GM12892 (cell line): ENCODE measurements around the gene ZNRF3.
"Not testable (repeated sequence)": the region's sequence is repeated elsewhere in the genome, so short reads cannot be mapped to it uniquely, and the experiment has no call there.

Source experiments
- DNase-seq: peaks from one replicate; pipeline ENCODE4 v3.0.0; 2011; ENCODE audit not compliant: insufficient read length
- FAIRE-seq: peaks from 2 replicates; lab custom pipeline; 2011; peaks lifted over from hg19 to GRCh38; lab: Jason Lieb, UNC
- POLR2A ChIP-seq: IDR thresholded peaks from 2 replicates; pipeline ENCODE4 v1.6.1; 2011; ENCODE audit warnings: low read depth, low read length, control low read depth
- POLR2AphosphoS5 ChIP-seq: IDR thresholded peaks from 2 replicates; pipeline ENCODE4 v1.6.1; 2011; ENCODE audit warnings: low read depth, low read length, control low read depth
- TAF1 ChIP-seq: IDR thresholded peaks from 2 replicates; pipeline ENCODE4 v1.6.1; 2011; ENCODE audit warnings: low read depth, mild to moderate bottlenecking, control low read depth, low read length, borderline replicate concordance

Gene ZNRF3

DNA sequence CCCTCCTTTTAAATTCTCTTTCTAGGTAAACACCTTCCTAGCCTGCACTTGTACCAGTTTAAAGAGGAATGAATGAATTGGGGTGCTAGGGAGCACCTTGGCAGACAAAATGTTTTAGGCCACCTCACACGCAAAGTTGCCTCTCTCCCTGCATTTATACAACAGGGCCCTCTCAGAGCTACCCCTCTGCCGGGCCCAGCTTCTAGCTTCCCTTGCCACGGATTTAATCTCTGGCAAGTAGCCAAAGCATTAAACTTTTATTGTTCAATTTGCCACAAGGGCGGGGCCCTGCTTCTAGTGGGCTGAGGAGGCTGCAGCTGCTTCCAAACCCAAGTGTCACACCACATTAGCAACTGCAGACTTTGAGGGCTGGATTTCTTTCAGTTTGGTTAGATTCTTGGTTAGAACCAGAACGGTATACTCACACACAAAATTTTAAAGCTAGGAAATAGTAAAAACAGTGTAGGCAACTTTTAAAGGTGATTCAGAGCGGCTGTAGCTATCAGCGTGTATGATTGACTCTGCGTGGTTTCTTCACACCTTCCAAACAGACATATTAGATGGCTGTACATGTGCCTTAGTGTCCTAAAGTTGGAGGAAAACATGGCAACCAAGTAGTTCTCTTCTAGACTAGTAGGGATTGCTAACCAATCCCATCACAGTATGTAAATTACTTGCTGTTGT lies 196.0 kb downstream of the ZNRF3 start:
- DNase-seq (no peak), FAIRE-seq (no peak)
- no peak for TF ChIP-seq POLR2A
- no peak for TF ChIP-seq POLR2AphosphoS5
- no peak for TF ChIP-seq TAF1

- TF ChIP-seq TAF1 (no peak), POLR2A (no peak), POLR2AphosphoS5 (no peak)
Measured at GRCh38 chr22:29080106-29080975, 197.0 kb downstream of the ZNRF3 start.

DNA sequence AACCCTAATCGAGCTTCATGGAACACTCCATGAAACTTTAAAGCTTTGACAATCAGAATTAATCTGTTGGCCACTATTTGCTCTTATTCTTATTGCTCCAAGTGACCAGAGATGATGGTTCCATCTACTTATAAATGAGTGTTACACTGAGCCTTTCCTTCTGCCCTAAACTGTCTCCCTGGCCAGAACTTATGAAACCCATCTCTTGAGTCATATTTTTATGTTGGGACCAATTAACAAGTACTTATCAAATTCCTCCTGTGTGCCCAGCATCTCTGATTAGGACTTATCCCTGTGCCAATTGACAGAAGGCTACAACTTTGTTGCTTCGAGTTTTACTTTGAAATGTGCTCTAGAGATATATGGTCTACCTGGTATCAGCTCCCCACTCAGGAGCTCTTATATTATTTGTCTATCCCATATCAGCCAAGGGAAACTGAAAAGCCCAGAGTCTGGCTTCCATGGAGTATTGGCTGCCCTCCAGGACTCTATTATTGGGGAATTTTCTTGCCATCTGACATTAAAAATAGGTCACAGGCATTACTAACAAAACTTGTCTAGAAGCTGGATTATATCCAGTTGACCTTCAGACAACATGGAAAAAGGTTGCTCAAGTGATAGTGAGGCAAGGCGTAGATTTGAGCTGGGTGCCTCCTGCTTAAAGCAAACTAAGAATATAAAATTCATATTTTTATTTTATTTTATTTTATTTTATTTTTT lies 198.3 kb downstream of the ZNRF3 start:
- DNase-seq: no peak
- no peak for FAIRE-seq
- TF ChIP-seq TAF1 (no peak), POLR2AphosphoS5 (no peak), POLR2A (no peak)

More at GRCh38 chr22:29080106-29080975, 197.0 kb downstream of the ZNRF3 start:
- FAIRE-seq (no peak), DNase-seq (no peak)

DNA sequence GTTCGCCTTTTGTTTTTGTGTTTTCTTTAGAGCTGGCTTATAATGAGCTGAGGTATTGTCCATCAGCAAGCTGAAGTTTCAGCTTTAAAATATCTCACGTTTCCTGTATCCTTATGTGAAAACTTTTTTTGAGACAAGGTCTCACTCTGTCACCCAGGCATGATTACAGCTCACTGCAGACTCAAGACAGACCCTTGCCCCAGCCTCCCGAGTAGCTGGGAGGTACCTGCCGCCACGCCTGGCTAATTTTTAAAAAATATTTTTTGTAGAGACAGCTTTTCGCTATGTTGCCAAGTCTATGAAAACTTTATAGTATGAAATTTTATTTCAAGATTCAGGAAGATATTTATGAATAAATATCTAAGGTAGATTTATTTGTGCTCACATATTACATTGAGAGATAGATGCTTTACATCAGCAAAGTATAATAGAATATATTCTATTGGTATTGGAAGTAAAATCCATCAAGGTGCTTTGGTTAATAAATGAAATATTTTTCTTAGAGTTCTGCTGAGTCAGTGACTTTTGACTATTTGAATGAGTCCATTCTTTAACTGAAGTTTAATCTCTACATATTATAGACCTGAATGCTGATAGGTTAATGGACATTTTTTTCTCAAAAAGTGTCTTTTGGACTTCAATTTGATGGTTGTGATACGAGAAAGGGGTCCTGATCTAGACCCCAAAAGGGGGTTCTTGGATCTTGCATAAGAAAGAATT lies 199.6 kb downstream of the ZNRF3 start:
- TF ChIP-seq POLR2AphosphoS5 (no peak), POLR2A (no peak), TAF1 (no peak)
- FAIRE-seq: no peak

GRCh38 chr22:29083576-29083932 lies 200.2 kb downstream of the ZNRF3 start:
- not testable (repeated sequence) for FAIRE-seq, DNase-seq

More for the DNA sequence above, 199.6 kb downstream of the ZNRF3 start:
- DNase-seq: no peak

GRCh38 chr22:29083933-29084591 lies 200.7 kb downstream of the ZNRF3 start:
- no peak for TF ChIP-seq POLR2AphosphoS5
- TF ChIP-seq POLR2A: no peak
- no peak for TF ChIP-seq TAF1
- no peak for DNase-seq
- FAIRE-seq: no peak

DNA sequence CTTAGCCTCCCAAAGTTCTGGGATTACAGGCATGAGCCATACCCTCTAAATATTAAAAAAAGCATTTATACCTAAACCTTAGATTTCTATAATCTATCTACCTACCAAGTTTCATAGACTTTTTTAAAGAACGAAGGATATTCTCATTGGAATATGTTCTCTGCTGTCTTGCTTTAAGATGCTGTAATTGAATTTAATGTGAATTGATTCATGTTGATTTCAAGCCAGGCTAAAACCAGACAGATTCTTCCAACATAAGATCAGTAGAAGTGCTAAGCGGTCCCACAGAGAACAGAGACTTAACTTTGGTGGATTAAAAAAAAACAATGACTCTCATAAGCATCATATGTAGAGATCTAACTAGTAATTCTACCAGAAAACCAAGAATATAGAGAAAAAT lies 203.6 kb downstream of the ZNRF3 start:
- no peak for DNase-seq
- FAIRE-seq: no peak
- TF ChIP-seq POLR2AphosphoS5: no peak
- TF ChIP-seq POLR2A: no peak
- TF ChIP-seq TAF1: no peak

DNA sequence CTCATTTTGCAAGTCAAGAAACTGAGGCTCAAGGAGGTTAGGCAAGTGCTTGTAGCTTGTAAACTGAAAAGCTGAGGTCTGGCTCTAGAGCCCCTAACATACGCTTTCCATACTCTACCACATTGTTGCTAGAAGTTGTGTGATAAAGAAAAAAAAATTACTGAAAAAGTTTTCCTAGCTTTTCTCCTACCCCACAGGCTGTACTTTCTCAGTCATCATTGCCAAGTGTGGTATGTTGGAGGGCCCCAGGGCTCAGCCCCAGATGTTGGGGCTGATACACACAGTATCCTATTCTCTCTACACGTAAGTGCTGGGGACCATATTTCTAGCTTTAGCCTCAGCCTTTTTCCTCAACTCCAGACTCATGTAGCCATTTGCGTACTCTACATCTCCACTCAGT lies 205.4 kb downstream of the ZNRF3 start:
- TF ChIP-seq POLR2AphosphoS5 (no peak), POLR2A (no peak), TAF1 (no peak)
- FAIRE-seq: no peak

GRCh38 chr22:29089507-29089906 lies 206.1 kb downstream of the ZNRF3 start:
- no peak for FAIRE-seq
- TF ChIP-seq TAF1 (no peak), POLR2AphosphoS5 (no peak), POLR2A (no peak)
- DNase-seq: no peak

More for the DNA sequence above, 205.4 kb downstream of the ZNRF3 start:
- DNase-seq: no peak

DNA sequence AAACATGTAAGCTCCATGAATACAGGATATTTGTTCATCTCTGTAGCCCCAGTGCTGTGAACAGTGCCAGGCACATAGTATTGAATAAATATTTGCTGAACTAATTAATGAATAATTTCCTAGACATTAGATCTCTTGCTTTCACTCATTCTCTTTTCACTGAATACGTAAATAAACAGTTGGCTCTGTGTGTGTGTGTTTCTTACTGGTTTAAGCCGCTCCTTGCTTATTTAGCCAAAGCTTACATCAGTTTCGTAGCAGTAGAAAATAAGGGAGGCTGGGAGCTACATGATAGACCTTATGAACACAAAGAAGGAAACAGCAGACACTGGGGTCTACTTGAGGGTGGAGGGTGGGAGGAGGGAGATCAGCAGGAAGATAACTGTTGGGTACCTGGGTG lies 206.7 kb downstream of the ZNRF3 start:
- FAIRE-seq: no peak
- no peak for DNase-seq
- TF ChIP-seq TAF1 (no peak), POLR2AphosphoS5 (no peak), POLR2A (no peak)

GRCh38 chr22:29092243-29092642 lies 208.9 kb downstream of the ZNRF3 start:
- FAIRE-seq (no peak), DNase-seq (no peak)
- no peak for TF ChIP-seq POLR2A
- TF ChIP-seq POLR2AphosphoS5: no peak
- TF ChIP-seq TAF1: no peak
